Measurements from ENCODE around the gene FOXP1. TPM values are rescaled to one million over a fixed set of nuclear protein-coding genes. Genes with fewer than 3 reads are reported as not detected.

FOXP1 gene
- total RNA-seq, 1 experiment from 2014 or later, result 334 TPM

DNA sequence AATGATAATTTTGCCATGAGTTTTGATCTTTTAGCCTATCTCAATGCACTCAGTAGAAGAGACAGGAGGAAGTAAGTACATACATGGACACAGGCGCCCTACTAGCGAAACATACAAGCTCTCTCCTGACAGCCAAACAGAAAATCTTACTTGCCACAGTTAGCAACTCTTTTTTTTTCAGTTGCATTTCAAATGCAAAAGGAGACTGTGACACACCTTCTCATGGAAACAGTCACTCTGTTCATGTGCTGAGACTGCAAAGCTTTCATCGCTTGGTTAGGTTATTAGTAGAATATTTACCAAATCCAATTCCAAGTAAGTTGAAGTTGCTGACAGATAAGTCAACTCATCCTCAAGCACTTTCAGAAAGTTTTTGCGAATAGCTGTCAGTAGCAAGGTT is 223.3 kb downstream of the FOXP1 start:
- H3K4me2 ChIP-seq (ENCODE audit: low read depth, low read length, poor library complexity, severe bottlenecking), result peak overlapping the region; percentile 56
- H2AFZ ChIP-seq (ENCODE audit: low read length), result no peak overlapping the region
- peaks cover 96% of the 10 kb centered on the region for H3K79me2 ChIP-seq (ENCODE audit: low read length)
- H3K27ac ChIP-seq (ENCODE audit: low read length), result peak overlapping the region; percentile 79
- peak overlapping the region; percentile 32; the same call in 1 of the 2 replicates for H3K4me3 ChIP-seq (ENCODE audit: low read length)
- no peaks in the 10 kb centered on the region for H3K9me2 ChIP-seq (replicated peaks; ENCODE audit: insufficient read depth, low read length)
- peak overlapping the region; percentile 37; the same call in 1 of the 2 replicates for H3K9ac ChIP-seq (ENCODE audit: low read length)
- DNase-seq, result no peak
- H3K4me1 ChIP-seq (ENCODE audit: low read length), result peaks cover 100% of the 10 kb centered on the region
- H3K9me3 ChIP-seq (ENCODE audit: low read length), result no peaks in the 10 kb centered on the region
- H4K20me1 ChIP-seq (ENCODE audit: insufficient read depth, low read depth, low read length), result 0 out of 2 replicates have a peak, but pooled peaks cover 8% of the 10 kb centered on the region
- H3K36me3 ChIP-seq (ENCODE audit: insufficient read depth, low read length), result 0 out of 2 replicates have a peak, but pooled peaks cover 5% of the 10 kb centered on the region
- no peaks in the 10 kb centered on the region for H3K27me3 ChIP-seq (ENCODE audit: low read length)

GRCh38 chr3:71358243-71358642 is 225.3 kb downstream of the FOXP1 start:
- Histone ChIP-seq H2AFZ (ENCODE audit: low read length) (no peak overlapping the region), H3K9ac (ENCODE audit: low read length) (no peak overlapping the region), H3K4me1 (ENCODE audit: low read length) (peaks cover 100% of the 10 kb centered on the region), H3K27me3 (ENCODE audit: low read length) (no peaks in the 10 kb centered on the region), H3K4me3 (ENCODE audit: low read length) (no peak overlapping the region), H3K9me2 (replicated peaks; ENCODE audit: insufficient read depth, low read length) (no peaks in the 10 kb centered on the region), H3K36me3 (ENCODE audit: insufficient read depth, low read length) (0 out of 2 replicates have a peak, but pooled peaks cover 5% of the 10 kb centered on the region), H3K27ac (ENCODE audit: low read length) (peak overlapping the region; percentile 79), H3K79me2 (ENCODE audit: low read length) (peaks cover 95% of the 10 kb centered on the region), H3K9me3 (ENCODE audit: low read length) (no peaks in the 10 kb centered on the region), H3K4me2 (ENCODE audit: low read depth, low read length, poor library complexity, severe bottlenecking) (no peak overlapping the region), H4K20me1 (ENCODE audit: insufficient read depth, low read depth, low read length) (0 out of 2 replicates have a peak, but pooled peaks cover 5% of the 10 kb centered on the region)
- DNase-seq, result no peak

- H3K9me3 ChIP-seq (ENCODE audit: low read length), result no peaks in the 10 kb centered on the region
- H3K9ac ChIP-seq (ENCODE audit: low read length), result peak overlapping the region; percentile 15
- no peak overlapping the region for H2AFZ ChIP-seq (ENCODE audit: low read length)
- H3K27ac ChIP-seq (ENCODE audit: low read length), result peak overlapping the region; percentile 79
- H3K4me1 ChIP-seq (ENCODE audit: low read length), result peaks cover 98% of the 10 kb centered on the region
- peaks cover 5% of the 10 kb centered on the region; the same call in 1 of the 2 replicates for H3K36me3 ChIP-seq (ENCODE audit: insufficient read depth, low read length)
- no peaks in the 10 kb centered on the region for H3K9me2 ChIP-seq (replicated peaks; ENCODE audit: insufficient read depth, low read length)
- DNase-seq, result peak; percentile 73
- no peaks in the 10 kb centered on the region for H3K27me3 ChIP-seq (ENCODE audit: low read length)
- no peak overlapping the region for H3K4me3 ChIP-seq (ENCODE audit: low read length)
- peaks cover 98% of the 10 kb centered on the region for H3K79me2 ChIP-seq (ENCODE audit: low read length)
- H4K20me1 ChIP-seq (ENCODE audit: insufficient read depth, low read depth, low read length), result 0 out of 2 replicates have a peak, but pooled peaks cover 2% of the 10 kb centered on the region
- peak overlapping the region; percentile 45 for H3K4me2 ChIP-seq (ENCODE audit: low read depth, low read length, poor library complexity, severe bottlenecking)
Measured at GRCh38 chr3:71356265-71356664, 227.3 kb downstream of the FOXP1 start.

GRCh38 chr3:71355862-71356261 is 227.7 kb downstream of the FOXP1 start:
- H3K4me3 ChIP-seq (ENCODE audit: low read length), result no peak overlapping the region
- peaks cover 98% of the 10 kb centered on the region for H3K4me1 ChIP-seq (ENCODE audit: low read length)
- peak overlapping the region; percentile 45 for H3K4me2 ChIP-seq (ENCODE audit: low read depth, low read length, poor library complexity, severe bottlenecking)
- peaks cover 98% of the 10 kb centered on the region for H3K79me2 ChIP-seq (ENCODE audit: low read length)
- H3K36me3 ChIP-seq (ENCODE audit: insufficient read depth, low read length), result peaks cover 5% of the 10 kb centered on the region; the same call in 1 of the 2 replicates
- no peak overlapping the region for H2AFZ ChIP-seq (ENCODE audit: low read length)
- peak overlapping the region; percentile 27; the same call in 1 of the 2 replicates for H3K9ac ChIP-seq (ENCODE audit: low read length)
- H3K27ac ChIP-seq (ENCODE audit: low read length), result peak overlapping the region; percentile 79
- H3K9me3 ChIP-seq (ENCODE audit: low read length), result no peaks in the 10 kb centered on the region
- H4K20me1 ChIP-seq (ENCODE audit: insufficient read depth, low read depth, low read length), result no peaks in the 10 kb centered on the region
- no peaks in the 10 kb centered on the region for H3K9me2 ChIP-seq (replicated peaks; ENCODE audit: insufficient read depth, low read length)
- DNase-seq, result no peak
- H3K27me3 ChIP-seq (ENCODE audit: low read length), result no peaks in the 10 kb centered on the region

DNA sequence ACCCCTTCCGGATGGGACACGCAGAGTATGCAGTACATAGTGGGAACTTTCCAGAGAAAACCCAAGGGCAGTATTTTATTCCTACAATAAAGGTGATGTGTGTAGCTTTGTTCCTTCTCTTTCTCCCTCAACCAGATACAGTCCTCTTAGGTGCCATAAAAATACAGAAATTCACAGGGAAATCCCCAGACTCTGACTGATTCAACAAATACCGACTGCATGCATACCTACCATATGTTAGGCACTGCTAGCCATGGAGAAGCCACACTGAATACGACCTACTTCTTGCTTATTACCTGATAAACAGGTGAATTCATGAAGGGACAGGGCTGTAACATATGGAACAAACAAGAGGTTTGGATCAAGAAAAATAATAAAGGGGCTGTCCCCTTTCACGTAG is 228.5 kb downstream of the FOXP1 start:
- H3K9ac ChIP-seq (ENCODE audit: low read length), result no peak overlapping the region
- H4K20me1 ChIP-seq (ENCODE audit: insufficient read depth, low read depth, low read length), result no peaks in the 10 kb centered on the region
- no peaks in the 10 kb centered on the region for H3K9me3 ChIP-seq (ENCODE audit: low read length)
- H3K4me2 ChIP-seq (ENCODE audit: low read depth, low read length, poor library complexity, severe bottlenecking), result no peak overlapping the region
- no peak for DNase-seq
- peaks cover 98% of the 10 kb centered on the region for H3K4me1 ChIP-seq (ENCODE audit: low read length)
- peaks cover 98% of the 10 kb centered on the region for H3K79me2 ChIP-seq (ENCODE audit: low read length)
- peaks cover 5% of the 10 kb centered on the region; the same call in 1 of the 2 replicates for H3K36me3 ChIP-seq (ENCODE audit: insufficient read depth, low read length)
- H3K27me3 ChIP-seq (ENCODE audit: low read length), result no peaks in the 10 kb centered on the region
- H3K4me3 ChIP-seq (ENCODE audit: low read length), result no peak overlapping the region
- no peak overlapping the region for H2AFZ ChIP-seq (ENCODE audit: low read length)
- no peaks in the 10 kb centered on the region for H3K9me2 ChIP-seq (replicated peaks; ENCODE audit: insufficient read depth, low read length)
- peak overlapping the region; percentile 79 for H3K27ac ChIP-seq (ENCODE audit: low read length)

DNA sequence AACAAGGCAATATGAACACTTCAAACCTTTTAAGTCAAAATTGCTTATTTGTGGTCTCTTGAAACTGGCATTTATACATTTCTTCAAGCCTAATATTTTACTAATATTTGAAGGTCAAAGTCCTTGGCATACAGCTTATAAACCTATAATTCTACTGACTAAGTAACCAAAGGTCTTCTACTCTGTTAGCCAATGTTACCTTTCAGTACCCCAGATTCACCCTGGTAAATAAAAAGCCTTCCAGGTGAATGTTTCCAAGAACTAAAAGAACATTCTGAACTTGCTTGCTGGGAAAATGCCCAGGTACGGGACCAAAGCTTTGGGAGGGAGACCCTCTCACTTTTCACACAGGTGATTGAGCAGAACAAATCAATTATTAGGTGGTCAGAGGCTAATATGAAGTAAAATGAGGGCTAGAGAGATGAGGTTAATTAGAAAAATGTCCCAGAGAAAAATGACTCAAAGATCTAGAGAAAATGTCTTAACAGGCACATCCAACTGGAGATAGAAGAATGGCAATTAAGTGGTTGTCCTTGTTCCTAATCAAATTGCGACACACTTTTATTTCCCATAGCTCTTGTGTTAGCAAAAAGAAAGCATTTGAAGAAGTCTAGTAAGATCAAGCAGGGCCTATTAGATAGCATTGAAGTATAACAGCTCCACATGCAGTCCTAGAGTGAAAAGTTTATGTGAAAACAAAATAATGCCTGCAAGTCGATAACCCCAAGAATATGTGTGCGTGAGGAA is 232.0 kb downstream of the FOXP1 start:
- DNase-seq, result no peak
- H3K79me2 ChIP-seq (ENCODE audit: low read length), result peaks cover 99% of the 10 kb centered on the region
- H2AFZ ChIP-seq (ENCODE audit: low read length), result no peak overlapping the region
- no peak overlapping the region for H3K4me2 ChIP-seq (ENCODE audit: low read depth, low read length, poor library complexity, severe bottlenecking)
- H3K9me2 ChIP-seq (replicated peaks; ENCODE audit: insufficient read depth, low read length), result no peaks in the 10 kb centered on the region
- H3K36me3 ChIP-seq (ENCODE audit: insufficient read depth, low read length), result no peaks in the 10 kb centered on the region; the same call in 1 of the 2 replicates
- no peak overlapping the region for H3K4me3 ChIP-seq (ENCODE audit: low read length)
- no peak overlapping the region for H3K9ac ChIP-seq (ENCODE audit: low read length)
- H3K9me3 ChIP-seq (ENCODE audit: low read length), result no peaks in the 10 kb centered on the region
- peak overlapping the region; percentile 59 for H3K27ac ChIP-seq (ENCODE audit: low read length)
- H4K20me1 ChIP-seq (ENCODE audit: insufficient read depth, low read depth, low read length), result no peaks in the 10 kb centered on the region
- no peaks in the 10 kb centered on the region for H3K27me3 ChIP-seq (ENCODE audit: low read length)
- H3K4me1 ChIP-seq (ENCODE audit: low read length), result peaks cover 85% of the 10 kb centered on the region

GRCh38 chr3:71350998-71351397 is 232.5 kb downstream of the FOXP1 start:
- H4K20me1 ChIP-seq (ENCODE audit: insufficient read depth, low read depth, low read length), result no peaks in the 10 kb centered on the region
- peaks cover 99% of the 10 kb centered on the region for H3K79me2 ChIP-seq (ENCODE audit: low read length)
- H3K9ac ChIP-seq (ENCODE audit: low read length), result no peak overlapping the region
- peak overlapping the region; percentile 59; the same call in 1 of the 2 replicates for H3K27ac ChIP-seq (ENCODE audit: low read length)
- no peaks in the 10 kb centered on the region; the same call in 1 of the 2 replicates for H3K36me3 ChIP-seq (ENCODE audit: insufficient read depth, low read length)
- no peaks in the 10 kb centered on the region for H3K9me3 ChIP-seq (ENCODE audit: low read length)
- H3K4me2 ChIP-seq (ENCODE audit: low read depth, low read length, poor library complexity, severe bottlenecking), result no peak overlapping the region
- peaks cover 79% of the 10 kb centered on the region for H3K4me1 ChIP-seq (ENCODE audit: low read length)
- no peaks in the 10 kb centered on the region for H3K9me2 ChIP-seq (replicated peaks; ENCODE audit: insufficient read depth, low read length)
- DNase-seq, result no peak
- H3K4me3 ChIP-seq (ENCODE audit: low read length), result no peak overlapping the region
- H3K27me3 ChIP-seq (ENCODE audit: low read length), result no peaks in the 10 kb centered on the region
- no peak overlapping the region for H2AFZ ChIP-seq (ENCODE audit: low read length)

DNA sequence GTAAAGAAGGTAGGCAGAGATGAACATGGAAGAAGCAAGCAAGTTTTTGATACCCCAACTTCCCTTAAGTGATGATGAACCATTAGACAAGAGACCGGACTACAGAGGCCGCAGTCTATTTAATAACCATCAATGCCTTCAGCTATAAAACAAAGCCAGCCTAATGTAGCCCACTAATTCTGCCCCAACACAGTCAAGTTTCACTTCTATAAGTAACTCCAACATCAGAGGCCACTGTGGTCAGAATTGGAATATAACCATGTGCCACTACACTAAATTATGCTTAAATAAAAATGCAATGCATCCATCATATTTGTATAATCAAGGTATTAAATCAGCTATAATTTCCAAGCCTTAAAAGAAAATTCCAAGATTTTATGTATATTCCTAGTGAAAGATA is 234.7 kb downstream of the FOXP1 start:
- Histone ChIP-seq H2AFZ (ENCODE audit: low read length) (no peak overlapping the region), H3K36me3 (ENCODE audit: insufficient read depth, low read length) (no peaks in the 10 kb centered on the region; the same call in 1 of the 2 replicates), H3K27ac (ENCODE audit: low read length) (peak overlapping the region; percentile 7; the same call in 1 of the 2 replicates), H3K9me2 (replicated peaks; ENCODE audit: insufficient read depth, low read length) (no peaks in the 10 kb centered on the region), H3K4me2 (ENCODE audit: low read depth, low read length, poor library complexity, severe bottlenecking) (no peak overlapping the region), H3K9ac (ENCODE audit: low read length) (no peak overlapping the region), H3K27me3 (ENCODE audit: low read length) (no peaks in the 10 kb centered on the region), H3K9me3 (ENCODE audit: low read length) (no peaks in the 10 kb centered on the region), H3K4me3 (ENCODE audit: low read length) (no peak overlapping the region), H3K4me1 (ENCODE audit: low read length) (peaks cover 58% of the 10 kb centered on the region), H4K20me1 (ENCODE audit: insufficient read depth, low read depth, low read length) (no peaks in the 10 kb centered on the region), H3K79me2 (ENCODE audit: low read length) (peaks cover 98% of the 10 kb centered on the region)
- DNase-seq, result no peak
